HG02678 (cell line): Measurements from ENCODE around the gene GPR63.

ENCODE experiments used
- ATAC-seq: cut with Tn5 transposase; IDR thresholded peaks from one replicate; pipeline ENCODE4 v1.9.1; 2021; ENCODE audit warnings: mild to moderate bottlenecking, moderate library complexity; ENCODE audit not compliant: unreplicated experiment

GPR63 gene

GRCh38 chr6:96761794-96762193 is 75.5 kb downstream of the GPR63 start:
- ATAC-seq = no peak

- no peak for ATAC-seq
These were observed 77.1 kb downstream of the GPR63 start for GRCh38 chr6:96760153-96760687.

- ATAC-seq = no peak
These were observed 82.2 kb downstream of the GPR63 start for GRCh38 chr6:96755096-96755495.

- ATAC-seq = no peak
These were observed 87.4 kb downstream of the GPR63 start for GRCh38 chr6:96749891-96750290.
